IMR-90 (cell line): ENCODE measurements around the gene CUX1. TPM values are rescaled to one million over a fixed set of nuclear protein-coding genes. Genes with fewer than 3 reads are reported as not detected.

ENCODE experiments used
- ATAC-seq: fragments of 200-7000 bp; cut with Tn5 transposase; 2 replicates; pipeline ENCODE4 v1.9.1; 2020; ENCODE audit warnings: low read depth, mild to moderate bottlenecking, moderate library complexity
- BruUV-seq: library from RNA; stranded (reverse); fragments of 400-500 nt; replicated peaks from 2 replicates; lab custom pipeline; 2021; lab: Mats Ljungman, UMichigan
- CTCF ChIA-PET: fragments of 300-600 bp; formaldehyde crosslinking; extraction: SDS; loops from one replicate; lab custom pipeline; 2021; ENCODE audit warnings: antibody characterized with exemption; lab: Yijun Ruan, JAX
- POLR2A ChIA-PET: fragments of 300-600 bp; sonication (Branson Sonifier 250); formaldehyde crosslinking; loops from one replicate; lab custom pipeline; 2022; ENCODE audit warnings: antibody characterized with exemption; ENCODE audit not compliant: unreplicated experiment; lab: Charles Lee
- DNase-seq: peaks from one replicate; pipeline ENCODE4 v3.0.0; 2013
- H2AFZ ChIP-seq: replicated peaks from 2 replicates; pipeline ENCODE3; 2013; ENCODE audit warnings: low read length, mild to moderate bottlenecking; ENCODE audit not compliant: poor library complexity
- H2AK5ac ChIP-seq: 2 replicates; pipeline ENCODE4 v1.6.1; 2013; ENCODE audit warnings: low read depth, low read length, inconsistent platforms
- H2AK9ac ChIP-seq: replicated peaks from 2 replicates; pipeline ENCODE3; 2013; ENCODE audit warnings: mild to moderate bottlenecking, low read depth, low read length, moderate library complexity; ENCODE audit not compliant: poor library complexity
- H2BK120ac ChIP-seq: 2 replicates; pipeline ENCODE4 v1.6.1; 2013; ENCODE audit warnings: low read depth, low read length, inconsistent platforms
- H2BK15ac ChIP-seq: 3 replicates; pipeline ENCODE4 v1.6.1; 2013; ENCODE audit warnings: low read depth, low read length, inconsistent platforms
- H2BK20ac ChIP-seq: 2 replicates; pipeline ENCODE4 v1.6.1; 2013; ENCODE audit warnings: low read depth, mild to moderate bottlenecking, inconsistent platforms, low read length, moderate library complexity
- H2BK5ac ChIP-seq: 2 replicates; pipeline ENCODE4 v1.6.1; 2013; ENCODE audit warnings: mild to moderate bottlenecking, low read depth, low read length, inconsistent platforms; ENCODE audit not compliant: poor library complexity, severe bottlenecking
- H3K14ac ChIP-seq: replicated peaks from 2 replicates; pipeline ENCODE4 v1.6.1; 2013; ENCODE audit warnings: low read depth, low read length, inconsistent platforms
- H3K18ac ChIP-seq: 2 replicates; pipeline ENCODE4 v1.6.1; 2013; ENCODE audit warnings: low read depth, low read length, control low read depth
- H3K23ac ChIP-seq: 2 replicates; pipeline ENCODE4 v1.6.1; 2013; ENCODE audit warnings: low read depth, low read length, inconsistent platforms
- H3K27ac ChIP-seq: 2 replicates; pipeline ENCODE4 v1.5.1; 2013; ENCODE audit warnings: mild to moderate bottlenecking, control low read depth, low read length; ENCODE audit not compliant: insufficient read depth
- H3K27me3 ChIP-seq: 2 replicates; pipeline ENCODE4 v1.6.1; 2013; ENCODE audit warnings: low read length; ENCODE audit not compliant: control insufficient read depth, insufficient read depth
- H3K36me3 ChIP-seq: 2 replicates; pipeline ENCODE4 v1.6.1; 2013; ENCODE audit warnings: low read length, mixed read lengths; ENCODE audit not compliant: control insufficient read depth, insufficient read depth
- H3K4ac ChIP-seq: 2 replicates; pipeline ENCODE4 v1.6.1; 2013; ENCODE audit warnings: low read depth, low read length, inconsistent platforms
- H3K4me1 ChIP-seq: 2 replicates; pipeline ENCODE4 v1.6.1; 2013; ENCODE audit warnings: low read length, mixed read lengths; ENCODE audit not compliant: control insufficient read depth, insufficient read depth
- H3K4me2 ChIP-seq: 2 replicates; pipeline ENCODE4 v1.6.1; 2013; ENCODE audit warnings: low read depth, mild to moderate bottlenecking, control low read depth, low read length, moderate library complexity
- H3K4me3 ChIP-seq: 2 replicates; pipeline ENCODE4 v1.5.1; 2013; ENCODE audit warnings: low read depth, mild to moderate bottlenecking, control low read depth, low read length, moderate library complexity; ENCODE audit not compliant: insufficient read depth
- H3K56ac ChIP-seq: 2 replicates; pipeline ENCODE4 v1.6.1; 2013; ENCODE audit warnings: low read length, inconsistent platforms; ENCODE audit not compliant: insufficient read depth; ENCODE audit errors: extremely low read depth
- H3K79me1 ChIP-seq, 2 experiments: 2 replicates each; pipeline ENCODE4 v1.6.1; 2013; ENCODE audit warnings: low read length in 2 of 2, inconsistent platforms in 1 of 2, low read depth in 1 of 2
- H3K9ac ChIP-seq: 2 replicates; pipeline ENCODE4 v1.6.1; 2013; ENCODE audit warnings: low read depth, low read length, control low read depth
- H3K9me1 ChIP-seq: 2 replicates; pipeline ENCODE4 v1.6.1; 2013; ENCODE audit warnings: low read length, inconsistent platforms; ENCODE audit not compliant: insufficient read depth
- H3K9me3 ChIP-seq: 2 replicates; pipeline ENCODE4 v1.6.1; 2013; ENCODE audit warnings: low read length; ENCODE audit not compliant: control insufficient read depth, insufficient read depth
- H4K20me1 ChIP-seq: 2 replicates; pipeline ENCODE4 v1.6.1; 2013; ENCODE audit warnings: low read length, inconsistent platforms; ENCODE audit not compliant: insufficient read depth
- H4K5ac ChIP-seq: 2 replicates; pipeline ENCODE4 v1.6.1; 2013; ENCODE audit warnings: mild to moderate bottlenecking, low read depth, low read length, control low read depth
- H4K8ac ChIP-seq, 2 experiments: 2 replicates each; pipeline ENCODE4 v1.6.1; 2013; ENCODE audit warnings: low read depth in 2 of 2, low read length in 2 of 2, control low read depth in 1 of 2, inconsistent platforms in 1 of 2
- H4K91ac ChIP-seq: 2 replicates; pipeline ENCODE4 v1.6.1; 2013; ENCODE audit warnings: low read depth, low read length, inconsistent platforms; ENCODE audit not compliant: insufficient read depth
- CEBPB ChIP-seq: IDR thresholded peaks from 2 replicates; pipeline ENCODE4 v1.6.1; 2012; ENCODE audit warnings: low read depth, low read length, improper control_type of control experiment
- NFE2L2 ChIP-seq: fragments of 150-350 bp; IDR thresholded peaks from 2 replicates; pipeline ENCODE4 v1.6.1; 2016; ENCODE audit warnings: low read depth, mild to moderate bottlenecking, low read length
- POLR2A ChIP-seq: IDR thresholded peaks from 2 replicates; pipeline ENCODE4 v1.6.1; 2012; ENCODE audit warnings: mild to moderate bottlenecking, low read depth, low read length
- SMC3 ChIP-seq: fragments of 150-350 bp; IDR thresholded peaks from 2 replicates; pipeline ENCODE4 v1.6.1; 2016; ENCODE audit warnings: low read depth, mild to moderate bottlenecking, antibody characterized with exemption, low read length, moderate library complexity
- WGBS, 2 experiments: methylation state at CpG; one replicate each; pipeline versions ENCODE4 v1.1.5 to v1.1.7; 2013; ENCODE audit warnings: missing lambda C conversion rate in 2 of 2; ENCODE audit not compliant: insufficient read length in 1 of 2; ENCODE audit errors: extremely low coverage in 2 of 2; 5-methylcytosine and 5-hydroxymethylcytosine counted together
- dilution Hi-C: fragments of 300-500 bp; cut with HindIII; formaldehyde crosslinking; loops from one replicate; pipeline ENCODE4 v1.14.3; 2018; ENCODE audit warnings: low sequenced_read_pairs; ENCODE audit not compliant: unreplicated experiment
- in situ Hi-C: fragments of 300-500 bp; cut with MboI; formaldehyde crosslinking; loops from 3 replicates; pipeline ENCODE4 v1.14.3; 2019; ENCODE audit warnings: low sequenced_read_pairs, inconsistent platforms, mixed read lengths
- intact Hi-C: fragments of 100-400 bp; cut with micrococcal nuclease; formaldehyde crosslinking; loops from 2 replicates; pipeline ENCODE4 v1.10.0; 2022
- polyA plus RNA-seq, 3 experiments: library from polyadenylated mRNA; depleted of rRNA; stranded (reverse); fragments of >200 nt; gene quantifications; 2 replicates each; pipeline ENCODE4 v1.2.3, GENCODE V29; 2012; ENCODE audit warnings: low replicate concordance in 1 of 3
- total RNA-seq: library from RNA; depleted of rRNA; stranded (reverse); fragments of >200 nt; gene quantifications from 2 replicates; pipeline ENCODE4 v1.2.3, GENCODE V29; 2012
- TF ChIP-seq, protein P1 (sequence below): fragments of 150-350 bp; IDR thresholded peaks from 2 replicates; pipeline ENCODE4 v1.6.1; 2016; ENCODE audit warnings: low read depth, mild to moderate bottlenecking, low read length, moderate library complexity, borderline replicate concordance

CUX1 gene
- total and polyA plus RNA-seq, 2 of the 4 experiments (the other 2 are of a cell fraction) = 19.7 to 46.4 TPM

DNA sequence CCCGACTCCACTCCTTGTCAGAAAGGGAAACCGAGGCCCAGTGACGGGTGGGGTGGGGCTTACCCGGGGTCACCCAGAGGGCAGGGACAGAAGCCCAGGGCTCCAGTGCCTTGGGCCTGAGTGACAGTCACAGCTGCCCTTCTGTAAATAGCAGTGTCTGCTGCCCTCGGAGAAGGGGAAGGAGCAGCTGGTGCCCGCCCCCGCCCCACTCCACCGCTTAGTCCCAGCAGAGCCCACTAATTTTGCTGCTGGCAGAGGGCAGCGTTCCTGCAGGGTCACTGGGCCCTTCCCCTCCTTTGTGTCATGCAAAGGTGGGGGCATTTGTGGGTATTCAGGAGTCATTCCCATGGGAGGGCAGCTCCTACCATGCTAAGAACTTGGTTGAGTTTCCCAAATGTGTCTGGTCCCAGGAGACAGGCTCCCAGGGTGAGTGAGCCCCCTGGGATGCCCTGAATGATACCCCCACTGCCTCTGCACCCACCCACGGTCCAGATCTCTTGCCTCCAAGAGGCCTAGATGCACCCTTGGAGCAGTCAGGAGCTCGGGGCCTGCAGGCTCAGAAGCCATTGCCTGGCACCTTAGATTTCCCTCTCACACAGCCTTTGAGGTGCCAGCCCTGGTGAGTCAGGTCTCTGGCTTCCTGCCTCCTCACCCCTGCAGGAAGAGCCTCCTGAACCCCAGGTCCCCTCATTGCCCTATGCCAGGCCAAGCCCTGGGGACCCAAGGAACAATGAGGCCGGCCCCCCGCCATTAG is 486.4 kb downstream of the CUX1 start (continued):
- TF ChIP-seq CEBPB (no peak), POLR2A (no peak)

DNA sequence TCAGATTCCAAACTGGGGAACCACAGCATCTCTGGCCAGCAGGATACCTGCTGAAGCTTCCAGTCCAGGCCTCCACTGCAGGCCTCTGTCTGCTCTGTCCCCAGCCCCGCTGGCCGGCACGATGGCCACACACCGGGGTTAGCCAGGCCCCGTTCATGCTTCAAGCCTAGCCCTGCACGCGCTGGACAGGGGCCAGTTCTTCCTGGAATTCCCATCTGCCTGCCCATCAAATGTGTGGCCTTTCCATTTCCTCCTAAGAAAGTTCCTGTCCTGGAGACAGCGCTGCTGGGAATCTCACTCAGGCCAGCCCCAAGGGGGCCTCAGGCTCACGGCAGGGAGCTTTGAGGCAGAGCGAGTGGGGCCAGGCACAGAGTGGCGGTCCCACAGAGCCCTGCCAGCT is 487.2 kb downstream of the CUX1 start:
- ATAC-seq (no peak), DNase-seq (no peak)
- intact Hi-C loops (no loop called here), in situ Hi-C loops (no loop called here), dilution Hi-C loops (no loop called here)
- Histone ChIP-seq H3K27me3 (no peaks in the 10 kb centered on the region; the same call in 1 of the 2 replicates), H3K27ac (no peak overlapping the region), H3K4me1 (peaks cover 11% of the 10 kb centered on the region), H3K23ac (no peak overlapping the region), H2AK9ac (no peak overlapping the region), H3K14ac (no peak overlapping the region), H4K5ac (no peak overlapping the region), H2BK5ac (no peak overlapping the region), H3K18ac (no peak overlapping the region), H3K9me3 (no peaks in the 10 kb centered on the region), H3K4ac (no peak overlapping the region), H2BK15ac (no peak overlapping the region), H4K8ac (no peak overlapping the region), H2AK5ac (no peak overlapping the region), H3K4me3 (no peak overlapping the region), H4K91ac (no peak overlapping the region), H2BK120ac (no peak overlapping the region), H3K9me1 (peaks cover 20% of the 10 kb centered on the region), H3K36me3 (peaks cover 2% of the 10 kb centered on the region; the same call in 1 of the 2 replicates), H3K79me1 (0 out of 4 replicates have a peak, but pooled peaks cover 0 to 8% of the 10 kb centered on the region in 2 experiments), H2BK20ac (no peak overlapping the region), H3K4me2 (no peak overlapping the region), H3K56ac (no peak overlapping the region), H3K9ac (no peak overlapping the region), H2AFZ (no peak overlapping the region), H4K20me1 (no peaks in the 10 kb centered on the region)
- ChIA-PET CTCF (interaction anchor here (0.6 kb wide), 1 partner anchor 9 kb away, joined by 3 read pairs; no protein-coding TSS in a partner anchor), POLR2A (no interaction called here)
- WGBS, 2 experiments = 58% methylated on average over 9 of the region's 11 CpGs; no CpG with 5 or more reads in 1 of the 2 experiments
- TF ChIP-seq NFE2L2 (no peak), SMC3 (no peak), POLR2A (no peak)
- TF ChIP-seq, protein P1, sequence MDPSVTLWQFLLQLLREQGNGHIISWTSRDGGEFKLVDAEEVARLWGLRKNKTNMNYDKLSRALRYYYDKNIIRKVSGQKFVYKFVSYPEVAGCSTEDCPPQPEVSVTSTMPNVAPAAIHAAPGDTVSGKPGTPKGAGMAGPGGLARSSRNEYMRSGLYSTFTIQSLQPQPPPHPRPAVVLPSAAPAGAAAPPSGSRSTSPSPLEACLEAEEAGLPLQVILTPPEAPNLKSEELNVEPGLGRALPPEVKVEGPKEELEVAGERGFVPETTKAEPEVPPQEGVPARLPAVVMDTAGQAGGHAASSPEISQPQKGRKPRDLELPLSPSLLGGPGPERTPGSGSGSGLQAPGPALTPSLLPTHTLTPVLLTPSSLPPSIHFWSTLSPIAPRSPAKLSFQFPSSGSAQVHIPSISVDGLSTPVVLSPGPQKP = no peak
- no TSS peak for BruUV-seq
